ENCODE data around the gene NBR1.
A peak's percentile ranks its signal among the peaks of the same experiment; 100 is the strongest.
"Not testable (repeated sequence)": the region's sequence is repeated elsewhere in the genome, so short reads cannot be mapped to it uniquely, and the experiment has no call there.

Gene NBR1

DNA sequence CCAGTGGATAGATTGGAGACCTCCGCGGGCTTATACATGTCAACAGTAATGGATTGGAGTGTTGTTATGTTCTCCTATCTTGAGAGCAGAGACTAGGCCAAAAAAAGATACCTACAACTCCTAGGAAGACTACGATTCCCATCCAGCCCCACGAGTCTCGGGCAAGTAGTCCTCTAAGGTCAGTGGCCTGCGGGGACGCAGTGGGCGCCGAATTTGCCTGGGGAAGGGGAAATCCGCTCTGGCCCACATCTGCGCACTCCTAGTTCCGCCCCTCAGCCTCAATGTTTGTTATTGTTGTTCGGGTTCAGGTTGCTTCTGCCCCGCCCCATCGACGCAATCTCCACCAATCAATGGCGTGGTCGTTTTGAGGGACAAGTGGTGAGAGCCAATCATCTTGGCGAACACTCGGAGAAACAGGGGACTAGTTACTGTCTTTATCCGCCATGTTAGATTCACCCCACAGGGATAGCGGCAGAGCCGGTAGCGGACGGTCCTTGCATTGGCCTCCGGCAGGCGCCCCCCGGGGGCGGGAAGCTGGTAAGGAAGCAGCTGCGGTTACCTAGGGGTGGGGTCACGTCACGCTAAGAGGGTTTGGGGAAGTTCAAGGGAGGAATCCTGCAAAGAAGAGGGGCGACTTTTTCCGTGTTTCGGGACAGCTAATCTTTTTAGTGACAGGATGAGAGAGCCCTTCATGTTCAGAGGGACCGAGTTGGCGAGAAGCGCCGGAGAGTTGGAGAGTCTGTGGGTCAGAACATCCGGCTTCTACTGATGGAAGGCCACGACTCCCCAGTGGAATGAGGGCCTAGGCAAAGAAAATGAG, at the start of gene NBR1:
TSS of gene NBR1 (plus strand) at position 449 of the 820 bp plus-strand sequence. CDS start 4,586 bp downstream, outside the sequence.
- DNase-seq = peak; percentile 92 to 94

GRCh38 chr17:43125133-43125966, 45.7 kb upstream of the NBR1 start, which contains the start of gene BRCA1:
Gene BRCA1 (minus strand): TSS chr17:43125364. CDS start chr17:43124096, 1,268 bp downstream.
- DNase-seq = peak; percentile 93 to 95

DNA sequence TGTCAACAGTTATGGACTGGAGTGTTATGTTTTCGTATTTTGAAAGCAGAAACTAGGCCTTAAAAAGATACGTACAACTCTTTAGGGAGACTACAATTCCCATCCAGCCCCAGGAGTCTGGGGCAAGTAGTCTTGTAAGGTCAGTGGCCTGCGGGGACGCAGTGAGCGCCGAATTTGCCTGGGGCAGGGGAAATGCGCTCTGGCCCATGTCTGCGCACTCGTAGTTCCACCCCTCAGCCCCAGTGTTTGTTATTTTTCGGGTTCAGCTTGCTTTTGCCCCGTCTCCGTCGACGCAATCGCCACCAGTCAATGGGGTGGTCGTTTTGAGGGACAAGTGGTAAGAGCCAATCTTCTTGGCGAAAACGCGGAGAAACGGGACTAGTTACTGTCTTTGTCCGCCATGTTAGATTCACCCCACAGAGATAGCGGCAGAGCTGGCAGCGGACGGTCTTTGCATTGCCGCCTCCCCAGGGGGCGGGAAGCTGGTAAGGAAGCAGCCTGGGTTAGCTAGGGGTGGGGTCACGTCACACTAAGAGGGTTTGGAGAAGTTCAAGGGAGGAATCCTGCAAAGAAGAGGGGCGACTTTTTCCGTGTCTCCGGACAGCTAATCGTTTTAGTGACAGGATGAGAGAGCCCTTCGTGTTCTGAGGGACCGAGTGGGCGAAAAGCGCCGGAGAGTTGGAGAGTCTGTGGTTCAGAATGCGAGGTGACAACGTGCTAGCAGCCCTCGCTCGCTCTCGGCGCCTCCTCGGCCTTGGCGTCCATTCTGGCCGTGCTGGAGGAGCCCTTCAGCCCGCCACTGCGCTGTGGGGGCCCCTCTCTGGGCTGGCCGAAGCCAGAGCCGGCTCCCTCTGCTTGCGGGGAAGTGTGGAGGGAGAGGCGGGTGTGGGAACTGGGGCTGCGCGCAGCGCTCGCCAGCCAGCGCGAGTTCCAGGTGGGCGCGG, 44.8 kb upstream of the NBR1 start:
- no peak for DNase-seq

GRCh38 chr17:43126911-43127290, 44.1 kb upstream of the NBR1 start:
- DNase-seq = no peak

- not testable (repeated sequence) for DNase-seq
These were observed 43.6 kb upstream of the NBR1 start for GRCh38 chr17:43127333-43127876.

GRCh38 chr17:43129671-43130010, 41.4 kb upstream of the NBR1 start:
- no peak for DNase-seq

GRCh38 chr17:43132117-43132516, 38.9 kb upstream of the NBR1 start:
- no peak for DNase-seq

- not testable (repeated sequence) for DNase-seq
These were observed 37.6 kb upstream of the NBR1 start for GRCh38 chr17:43133439-43133838.

DNA sequence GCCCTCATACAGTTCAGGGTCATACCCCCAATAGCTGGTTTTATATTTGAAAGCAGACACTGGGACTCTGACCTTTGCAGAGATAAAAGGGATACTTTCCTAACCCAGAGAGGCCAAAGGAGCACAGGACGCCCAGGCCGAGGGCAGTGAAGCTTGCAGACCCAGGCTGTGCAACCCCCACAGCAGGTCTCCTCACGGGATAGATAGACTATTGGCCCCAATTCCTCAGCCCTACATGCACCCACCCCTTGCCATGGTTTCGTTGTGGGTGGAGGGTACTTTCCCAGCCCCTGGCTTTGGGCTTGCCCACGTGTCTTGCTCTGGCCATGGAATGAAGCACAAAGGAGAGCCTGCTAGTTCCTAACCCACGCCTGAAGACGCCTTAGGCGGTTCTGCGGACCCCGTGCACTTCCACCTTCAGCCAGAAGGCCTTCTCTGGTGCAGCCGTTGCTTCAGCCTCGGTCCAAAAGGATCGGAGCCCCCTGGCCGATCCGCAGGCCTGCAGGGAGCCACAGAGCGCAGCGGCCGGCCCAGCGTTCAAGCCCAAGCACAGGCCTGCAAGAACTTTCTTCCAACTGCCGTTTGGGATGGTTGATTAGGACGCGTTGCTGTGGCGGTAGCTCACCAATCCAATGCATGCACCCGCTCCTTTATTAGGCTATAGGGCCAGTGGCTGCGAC, 36.1 kb upstream of the NBR1 start:
- DNase-seq = no peak

DNA sequence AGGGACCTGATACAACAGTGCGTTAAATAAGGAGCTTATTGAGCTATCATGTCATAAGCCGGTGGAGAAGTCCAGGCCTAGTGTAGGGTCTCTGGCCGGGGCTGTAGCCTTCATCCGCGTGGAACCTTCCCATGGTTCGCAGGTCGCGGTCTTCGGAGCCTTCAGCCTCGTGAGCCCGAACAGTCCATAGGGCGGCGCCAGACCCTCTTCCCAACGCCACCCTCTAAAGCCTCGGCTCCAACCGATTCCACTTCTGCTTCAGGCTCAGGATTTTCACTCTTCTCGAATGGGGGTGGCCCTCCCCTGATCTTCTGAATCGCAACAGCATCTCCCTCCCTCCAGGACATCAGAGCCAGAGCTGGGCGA, 35.6 kb upstream of the NBR1 start:
- DNase-seq = no peak

DNA sequence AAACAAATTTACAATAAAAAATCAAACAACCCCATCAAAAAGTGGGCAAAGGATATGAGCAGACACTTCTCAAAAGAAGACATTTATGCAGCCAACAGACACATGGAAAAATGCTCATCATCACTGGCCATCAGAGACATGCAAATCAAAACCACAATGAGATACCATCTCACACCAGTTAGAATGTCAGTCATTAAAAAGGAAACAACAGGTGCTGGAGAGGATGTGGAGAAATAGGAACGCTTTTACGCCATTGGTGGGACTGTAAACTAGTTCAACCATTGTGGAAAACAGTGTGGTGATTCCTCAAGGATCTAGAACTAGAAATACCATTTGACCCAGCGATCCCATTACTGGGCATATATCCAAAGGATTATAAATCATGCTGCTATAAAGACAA, 34.4 kb upstream of the NBR1 start:
- DNase-seq = not testable (repeated sequence)

- DNase-seq = not testable (repeated sequence)
These were observed 32.5 kb upstream of the NBR1 start for GRCh38 chr17:43138531-43138930.

DNA sequence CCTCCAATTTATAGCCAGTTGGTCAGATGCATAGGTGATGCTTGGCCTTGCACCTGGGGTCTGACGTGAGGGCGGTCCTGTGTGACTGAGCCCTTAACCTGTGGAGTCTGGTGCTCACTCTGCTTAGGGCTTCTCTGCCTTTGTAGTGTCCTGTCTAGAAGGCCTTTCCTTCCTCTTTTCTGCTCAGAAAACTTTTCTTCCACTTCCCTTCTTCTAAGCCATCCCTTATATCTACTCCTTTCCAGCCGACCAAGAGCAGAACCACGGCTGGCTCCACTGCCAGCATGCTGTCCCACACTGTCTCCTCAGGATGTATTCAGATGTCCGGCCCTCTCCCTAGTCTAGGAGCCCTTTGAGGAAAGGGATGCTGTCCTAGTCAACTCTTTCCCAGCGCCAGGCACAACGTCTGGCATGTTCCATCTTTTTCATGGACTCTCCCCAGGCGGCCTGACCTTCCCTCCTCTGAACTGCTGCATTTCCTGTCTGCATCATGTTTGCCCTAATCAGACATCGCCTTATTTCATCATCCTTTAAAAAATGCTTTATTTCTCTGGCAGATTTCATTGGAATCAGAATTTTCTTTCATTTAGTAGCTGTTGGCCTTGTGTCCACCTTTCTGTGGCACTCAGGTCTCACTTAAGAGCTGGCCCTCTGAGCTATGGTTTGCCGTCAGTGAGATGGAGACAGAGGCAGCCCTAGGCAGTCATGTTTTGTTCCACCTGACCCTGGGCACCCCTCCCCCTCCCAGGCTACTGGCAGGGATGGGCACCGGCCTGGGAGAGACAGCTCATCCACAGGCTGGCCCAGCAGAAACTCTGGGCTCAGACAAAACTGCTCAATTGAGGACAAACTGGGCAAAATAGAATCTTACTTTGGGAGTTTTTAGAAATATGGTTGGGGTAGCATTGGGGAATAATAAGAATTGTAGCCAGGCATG, 30.4 kb upstream of the NBR1 start:
- no peak for DNase-seq

DNA sequence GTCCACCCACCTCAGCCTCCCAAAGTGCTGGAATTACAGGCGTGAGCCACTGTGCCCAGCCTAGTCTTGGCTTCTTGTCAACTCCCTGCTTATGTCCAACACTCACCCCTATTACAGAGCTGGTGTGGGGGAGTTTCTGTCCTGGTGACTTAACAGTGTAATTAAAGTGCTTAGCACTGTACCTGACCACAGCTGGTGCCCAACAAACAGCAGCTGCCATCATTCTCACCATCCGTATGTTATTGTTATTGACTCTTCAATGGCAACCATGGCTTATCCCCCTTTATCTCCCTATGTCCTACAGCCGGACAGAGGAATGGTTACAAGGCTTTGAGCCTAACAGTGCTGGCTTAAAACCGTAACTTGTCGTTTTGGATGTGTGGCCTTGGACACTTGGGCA, 28.9 kb upstream of the NBR1 start:
- no peak for DNase-seq

GRCh38 chr17:43143201-43143600, 27.8 kb upstream of the NBR1 start:
- DNase-seq = no peak

- DNase-seq = no peak
These were observed 24.4 kb upstream of the NBR1 start for GRCh38 chr17:43146649-43147048.

DNA sequence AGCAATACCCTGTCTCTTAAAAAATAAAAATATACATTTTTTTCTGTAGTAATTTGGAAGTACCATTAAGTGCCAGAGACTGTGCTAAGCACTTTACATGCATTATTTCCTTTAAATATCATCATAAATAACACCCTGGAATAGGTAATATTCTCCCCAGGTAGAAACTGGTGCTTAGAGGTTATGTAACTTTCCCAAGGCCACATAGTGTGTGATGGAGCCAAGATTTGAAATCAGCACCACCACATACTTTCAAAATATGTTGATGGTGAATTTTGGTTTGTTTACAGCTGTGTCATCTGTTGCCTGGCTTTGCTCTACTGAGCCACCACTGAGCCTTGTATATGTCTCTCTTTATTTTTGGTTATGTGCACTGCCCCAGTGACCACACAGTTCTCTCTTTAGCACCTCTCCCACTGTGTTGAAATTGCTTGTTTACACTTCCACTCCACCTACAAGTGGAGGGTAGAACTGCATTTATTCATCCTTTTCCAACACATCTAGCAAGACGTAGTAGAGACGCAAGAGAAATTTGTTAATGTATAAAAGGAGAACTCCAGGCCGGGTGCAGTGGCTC, 19.0 kb upstream of the NBR1 start:
- no peak for DNase-seq

DNA sequence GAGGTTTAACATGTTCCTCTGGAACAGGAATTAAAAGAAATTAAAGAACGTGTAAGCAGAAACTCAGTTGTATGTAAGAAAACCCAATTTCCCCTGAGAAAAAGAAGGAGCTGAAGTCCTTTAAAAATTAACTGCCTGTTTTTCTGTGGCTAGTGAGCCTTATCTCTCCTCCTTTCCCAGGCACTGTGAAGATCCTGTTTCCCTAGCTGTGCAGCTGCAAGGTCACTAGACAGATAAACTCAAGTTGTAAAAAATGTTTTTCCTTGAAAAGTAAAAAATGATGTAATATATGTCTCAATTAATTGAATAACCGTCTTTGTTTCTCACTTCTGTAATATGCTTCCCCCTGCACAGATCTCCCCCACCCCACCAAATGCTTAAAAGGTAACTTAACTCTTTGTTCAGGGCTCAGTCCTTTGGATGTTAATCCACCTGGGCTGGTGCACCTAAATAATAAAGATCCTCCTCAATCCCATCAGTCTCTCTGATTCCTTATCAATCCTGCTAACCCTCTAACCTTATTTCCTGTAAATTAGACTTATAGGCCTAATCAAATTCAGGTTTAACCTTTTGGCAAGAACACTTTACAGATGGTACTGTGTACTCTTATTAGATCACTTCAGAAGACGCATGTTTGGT, 17.7 kb upstream of the NBR1 start:
- DNase-seq = not testable (repeated sequence)

DNA sequence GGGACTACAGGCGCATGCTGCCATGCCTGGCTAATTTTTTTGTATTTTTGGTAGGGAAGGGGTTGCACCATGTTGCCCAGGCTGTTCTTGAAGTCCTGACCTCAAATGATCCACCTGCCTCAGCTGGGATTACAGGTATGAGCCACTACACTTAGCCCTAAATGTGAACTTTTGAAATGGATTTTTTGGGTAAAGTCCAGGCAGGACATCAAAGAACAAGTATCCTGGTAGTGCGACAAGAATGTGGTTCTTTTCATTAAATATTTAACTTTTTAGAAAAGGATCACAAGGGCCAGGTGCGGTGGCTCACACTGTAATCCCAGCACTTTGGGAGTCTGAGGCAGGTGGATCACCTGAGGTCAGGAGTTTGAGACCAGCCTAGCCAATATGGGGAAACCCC, 15.3 kb upstream of the NBR1 start:
- no peak for DNase-seq

DNA sequence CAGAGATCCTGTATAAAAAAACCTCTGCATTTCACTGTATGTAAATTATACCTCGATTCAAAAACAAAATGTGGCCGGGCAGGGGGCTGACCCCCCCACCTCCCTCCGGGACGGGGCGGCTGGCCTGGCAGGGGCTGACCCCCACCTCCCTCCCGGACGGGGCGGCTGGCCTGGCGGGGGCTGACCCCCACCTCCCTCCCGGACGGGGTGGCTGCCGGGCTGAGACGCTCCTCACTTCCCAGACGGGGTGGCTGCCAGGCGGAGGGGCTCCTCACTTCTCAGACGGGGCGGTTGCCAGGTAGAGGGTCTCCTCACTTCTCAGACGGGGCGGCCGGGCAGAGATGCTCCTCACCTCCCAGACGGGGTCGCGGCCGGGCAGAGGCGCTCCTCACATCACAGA, 11.8 kb upstream of the NBR1 start:
- DNase-seq = not testable (repeated sequence)

Measured in stimulated activated CD4-positive, alpha-beta T cell treated with anti-CD3 and anti-CD28 coated beads, Interleukin-2, amount 100 ng/mL, for 24 hours (primary cell).